ENCODE measurements around the gene GPNMB.

GRCh38 chr7:23214423-23214822, 32.2 kb upstream of the GPNMB start:
- TF ChIP-seq, protein P1, sequence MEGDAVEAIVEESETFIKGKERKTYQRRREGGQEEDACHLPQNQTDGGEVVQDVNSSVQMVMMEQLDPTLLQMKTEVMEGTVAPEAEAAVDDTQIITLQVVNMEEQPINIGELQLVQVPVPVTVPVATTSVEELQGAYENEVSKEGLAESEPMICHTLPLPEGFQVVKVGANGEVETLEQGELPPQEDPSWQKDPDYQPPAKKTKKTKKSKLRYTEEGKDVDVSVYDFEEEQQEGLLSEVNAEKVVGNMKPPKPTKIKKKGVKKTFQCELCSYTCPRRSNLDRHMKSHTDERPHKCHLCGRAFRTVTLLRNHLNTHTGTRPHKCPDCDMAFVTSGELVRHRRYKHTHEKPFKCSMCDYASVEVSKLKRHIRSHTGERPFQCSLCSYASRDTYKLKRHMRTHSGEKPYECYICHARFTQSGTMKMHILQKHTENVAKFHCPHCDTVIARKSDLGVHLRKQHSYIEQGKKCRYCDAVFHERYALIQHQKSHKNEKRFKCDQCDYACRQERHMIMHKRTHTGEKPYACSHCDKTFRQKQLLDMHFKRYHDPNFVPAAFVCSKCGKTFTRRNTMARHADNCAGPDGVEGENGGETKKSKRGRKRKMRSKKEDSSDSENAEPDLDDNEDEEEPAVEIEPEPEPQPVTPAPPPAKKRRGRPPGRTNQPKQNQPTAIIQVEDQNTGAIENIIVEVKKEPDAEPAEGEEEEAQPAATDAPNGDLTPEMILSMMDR (IDR thresholded peaks at IDR 0.05): no peak
- TF ChIP-seq POLR2A (IDR thresholded peaks at IDR 0.05) (no peak), POLR2AphosphoS5 (IDR thresholded peaks at IDR 0.05) (no peak)

Data from prostate gland (tissue), 2 donors.